Measurements from ENCODE around the gene TLE1. TPM values are rescaled to one million over a fixed set of nuclear protein-coding genes. Genes with fewer than 3 reads are reported as not detected.

Gene TLE1
- total and polyA plus RNA-seq, 9 of the 15 experiments (the other 6 are each of a cell fraction or from before 2014, with no cell fraction given): 0.11 TPM; not detected in 8

DNA sequence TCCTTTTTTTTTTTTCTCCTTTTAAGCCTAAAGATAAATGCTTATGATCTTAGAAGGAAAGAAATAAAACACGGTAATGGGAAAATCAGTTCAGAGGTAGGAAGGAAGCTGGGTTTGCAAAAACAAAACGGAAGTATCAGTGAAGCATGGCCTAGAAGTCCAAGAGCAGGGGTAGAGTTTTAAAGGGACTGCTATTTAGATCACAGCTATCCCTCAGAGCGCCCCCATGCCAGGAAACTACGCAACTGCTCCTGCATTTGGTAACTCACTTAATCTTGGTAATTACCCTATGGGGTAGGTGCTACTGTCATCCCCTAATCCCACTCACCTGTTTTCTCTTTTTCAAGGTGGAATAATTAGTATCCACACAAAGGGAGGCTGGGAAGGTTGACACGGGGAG lies 16.0 kb downstream of the TLE1 start (continued):
- TF ChIP-seq, protein P1, sequence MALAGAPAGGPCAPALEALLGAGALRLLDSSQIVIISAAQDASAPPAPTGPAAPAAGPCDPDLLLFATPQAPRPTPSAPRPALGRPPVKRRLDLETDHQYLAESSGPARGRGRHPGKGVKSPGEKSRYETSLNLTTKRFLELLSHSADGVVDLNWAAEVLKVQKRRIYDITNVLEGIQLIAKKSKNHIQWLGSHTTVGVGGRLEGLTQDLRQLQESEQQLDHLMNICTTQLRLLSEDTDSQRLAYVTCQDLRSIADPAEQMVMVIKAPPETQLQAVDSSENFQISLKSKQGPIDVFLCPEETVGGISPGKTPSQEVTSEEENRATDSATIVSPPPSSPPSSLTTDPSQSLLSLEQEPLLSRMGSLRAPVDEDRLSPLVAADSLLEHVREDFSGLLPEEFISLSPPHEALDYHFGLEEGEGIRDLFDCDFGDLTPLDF (CRISPR knock-in tag; IDR thresholded peaks at IDR 0.05): no peak
- TF ChIP-seq, protein P2, sequence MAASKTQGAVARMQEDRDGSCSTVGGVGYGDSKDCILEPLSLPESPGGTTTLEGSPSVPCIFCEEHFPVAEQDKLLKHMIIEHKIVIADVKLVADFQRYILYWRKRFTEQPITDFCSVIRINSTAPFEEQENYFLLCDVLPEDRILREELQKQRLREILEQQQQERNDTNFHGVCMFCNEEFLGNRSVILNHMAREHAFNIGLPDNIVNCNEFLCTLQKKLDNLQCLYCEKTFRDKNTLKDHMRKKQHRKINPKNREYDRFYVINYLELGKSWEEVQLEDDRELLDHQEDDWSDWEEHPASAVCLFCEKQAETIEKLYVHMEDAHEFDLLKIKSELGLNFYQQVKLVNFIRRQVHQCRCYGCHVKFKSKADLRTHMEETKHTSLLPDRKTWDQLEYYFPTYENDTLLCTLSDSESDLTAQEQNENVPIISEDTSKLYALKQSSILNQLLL (CRISPR knock-in tag; IDR thresholded peaks at IDR 0.05; ENCODE audit: borderline replicate concordance): no peak

DNA sequence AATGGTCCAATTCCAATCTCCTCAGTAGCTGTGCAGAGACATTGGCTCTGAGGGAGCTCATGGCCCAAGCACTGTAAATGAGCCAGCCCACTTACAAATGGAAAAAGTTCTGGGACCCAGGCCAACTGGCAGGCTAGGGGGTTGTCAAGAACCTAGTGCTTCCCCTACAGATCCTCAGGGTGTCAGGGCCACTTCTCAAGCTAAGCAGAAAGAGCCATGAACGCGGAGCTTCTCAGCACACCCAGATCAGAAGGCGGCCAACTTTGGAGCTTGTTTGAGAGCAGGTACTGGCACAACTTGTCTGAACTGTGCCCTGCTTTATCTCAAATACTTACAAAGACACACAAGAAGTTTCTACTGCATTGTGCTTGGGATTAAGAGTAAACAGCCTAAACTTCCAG lies 17.5 kb downstream of the TLE1 start:
- no peak overlapping the region for H3K4me3 ChIP-seq
- FAIRE-seq (no peak), DNase-seq (ENCODE audit: extremely low read depth in 1 of 4, low spot score in 3 of 4) (no peak), ATAC-seq (no peak)
- no peaks in the 10 kb centered on the region for H3K36me3 ChIP-seq (ENCODE audit: control insufficient read depth, insufficient read depth, low read length)
- no peaks in the 10 kb centered on the region for H4K20me1 ChIP-seq (replicated peaks; ENCODE audit: control insufficient read depth, insufficient read depth, low read length)
- H3K9ac ChIP-seq (ENCODE audit: insufficient read depth in 1 of 2, low read depth in 2 of 2, low read length in 2 of 2): no peak overlapping the region
- H3K4me1 ChIP-seq (replicated peaks in 1 of 2; ENCODE audit: control insufficient read depth in 2 of 2, insufficient read depth in 2 of 2, low read length in 2 of 2): no peaks in the 10 kb centered on the region
- H3K9me3 ChIP-seq (replicated peaks; ENCODE audit: control insufficient read depth, insufficient read depth, low read depth, low read length): no peaks in the 10 kb centered on the region
- in situ Hi-C loops (cut with MboI): no loop called here
- POLR2A ChIA-PET: no interaction called here
- CTCF ChIA-PET (ENCODE audit: low intra/inter-chr PET ratio): no interaction called here
- WGBS (ENCODE audit: insufficient coverage, low coverage, missing lambda C conversion rate): 0% methylated on average over 2 of the region's 3 CpGs
- no TSS peak for BruUV-seq (replicated peaks)
- H3K9me1 ChIP-seq (ENCODE audit: control insufficient read depth, insufficient read depth, low read length): no peaks in the 10 kb centered on the region
- H3K4me2 ChIP-seq (ENCODE audit: insufficient read depth, low read length): no peak overlapping the region
- no peak overlapping the region for H2AFZ ChIP-seq (ENCODE audit: low read depth, low read length)
- no peaks in the 10 kb centered on the region for H3K79me2 ChIP-seq (ENCODE audit: control insufficient read depth, insufficient read depth, low read length)
- H3K27me3 ChIP-seq (ENCODE audit: control insufficient read depth in 2 of 2, insufficient read depth in 2 of 2, low read length in 2 of 2): no peaks in the 10 kb centered on the region
- no peak overlapping the region for H3K27ac ChIP-seq (ENCODE audit: extremely low read depth, low read depth, low read length)
- intact Hi-C loops (cut with micrococcal nuclease): no loop called here
- no peak for TF ChIP-seq STAT5A (IDR thresholded peaks at IDR 0.05; ENCODE audit: borderline replicate concordance, low read length)
- TF ChIP-seq TAF1 (IDR thresholded peaks at IDR 0.05; ENCODE audit: control insufficient read depth, extremely low read depth, insufficient read depth, low read length, severe bottlenecking): no peak
- no peak for TF ChIP-seq ZFP36 (IDR thresholded peaks at IDR 0.05; ENCODE audit: low read depth, low read length, partially characterized antibody)
- no peak for TF ChIP-seq KAT2B (IDR thresholded peaks at IDR 0.05; ENCODE audit: low read depth, low read length)
- no peak for TF ChIP-seq HDAC2 (IDR thresholded peaks at IDR 0.05)
- TF ChIP-seq, protein P3, sequence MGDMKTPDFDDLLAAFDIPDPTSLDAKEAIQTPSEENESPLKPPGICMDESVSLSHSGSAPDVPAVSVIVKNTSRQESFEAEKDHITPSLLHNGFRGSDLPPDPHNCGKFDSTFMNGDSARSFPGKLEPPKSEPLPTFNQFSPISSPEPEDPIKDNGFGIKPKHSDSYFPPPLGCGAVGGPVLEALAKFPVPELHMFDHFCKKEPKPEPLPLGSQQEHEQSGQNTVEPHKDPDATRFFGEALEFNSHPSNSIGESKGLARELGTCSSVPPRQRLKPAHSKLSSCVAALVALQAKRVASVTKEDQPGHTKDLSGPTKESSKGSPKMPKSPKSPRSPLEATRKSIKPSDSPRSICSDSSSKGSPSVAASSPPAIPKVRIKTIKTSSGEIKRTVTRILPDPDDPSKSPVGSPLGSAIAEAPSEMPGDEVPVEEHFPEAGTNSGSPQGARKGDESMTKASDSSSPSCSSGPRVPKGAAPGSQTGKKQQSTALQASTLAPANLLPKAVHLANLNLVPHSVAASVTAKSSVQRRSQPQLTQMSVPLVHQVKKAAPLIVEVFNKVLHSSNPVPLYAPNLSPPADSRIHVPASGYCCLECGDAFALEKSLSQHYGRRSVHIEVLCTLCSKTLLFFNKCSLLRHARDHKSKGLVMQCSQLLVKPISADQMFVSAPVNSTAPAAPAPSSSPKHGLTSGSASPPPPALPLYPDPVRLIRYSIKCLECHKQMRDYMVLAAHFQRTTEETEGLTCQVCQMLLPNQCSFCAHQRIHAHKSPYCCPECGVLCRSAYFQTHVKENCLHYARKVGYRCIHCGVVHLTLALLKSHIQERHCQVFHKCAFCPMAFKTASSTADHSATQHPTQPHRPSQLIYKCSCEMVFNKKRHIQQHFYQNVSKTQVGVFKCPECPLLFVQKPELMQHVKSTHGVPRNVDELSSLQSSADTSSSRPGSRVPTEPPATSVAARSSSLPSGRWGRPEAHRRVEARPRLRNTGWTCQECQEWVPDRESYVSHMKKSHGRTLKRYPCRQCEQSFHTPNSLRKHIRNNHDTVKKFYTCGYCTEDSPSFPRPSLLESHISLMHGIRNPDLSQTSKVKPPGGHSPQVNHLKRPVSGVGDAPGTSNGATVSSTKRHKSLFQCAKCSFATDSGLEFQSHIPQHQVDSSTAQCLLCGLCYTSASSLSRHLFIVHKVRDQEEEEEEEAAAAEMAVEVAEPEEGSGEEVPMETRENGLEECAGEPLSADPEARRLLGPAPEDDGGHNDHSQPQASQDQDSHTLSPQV (IDR thresholded peaks at IDR 0.05): no peak
- TF ChIP-seq SAFB (IDR thresholded peaks at IDR 0.05; ENCODE audit: borderline replicate concordance, low read depth, low read length): no peak
